CD4-positive, alpha-beta T cell treated with Interleukin-15 for 4 hours (primary cell): ENCODE results near the gene RAB18.
A peak's percentile ranks its signal among the peaks of the same experiment; 100 is the strongest.
"Not testable (repeated sequence)": the region's sequence is repeated elsewhere in the genome, so short reads cannot be mapped to it uniquely, and the experiment has no call there.

ENCODE experiments used
- DNase-seq: peaks from one replicate; pipeline ENCODE4 v3.0.0-alpha.2; 2020; ENCODE audit warnings: low spot score

RAB18 gene

DNA sequence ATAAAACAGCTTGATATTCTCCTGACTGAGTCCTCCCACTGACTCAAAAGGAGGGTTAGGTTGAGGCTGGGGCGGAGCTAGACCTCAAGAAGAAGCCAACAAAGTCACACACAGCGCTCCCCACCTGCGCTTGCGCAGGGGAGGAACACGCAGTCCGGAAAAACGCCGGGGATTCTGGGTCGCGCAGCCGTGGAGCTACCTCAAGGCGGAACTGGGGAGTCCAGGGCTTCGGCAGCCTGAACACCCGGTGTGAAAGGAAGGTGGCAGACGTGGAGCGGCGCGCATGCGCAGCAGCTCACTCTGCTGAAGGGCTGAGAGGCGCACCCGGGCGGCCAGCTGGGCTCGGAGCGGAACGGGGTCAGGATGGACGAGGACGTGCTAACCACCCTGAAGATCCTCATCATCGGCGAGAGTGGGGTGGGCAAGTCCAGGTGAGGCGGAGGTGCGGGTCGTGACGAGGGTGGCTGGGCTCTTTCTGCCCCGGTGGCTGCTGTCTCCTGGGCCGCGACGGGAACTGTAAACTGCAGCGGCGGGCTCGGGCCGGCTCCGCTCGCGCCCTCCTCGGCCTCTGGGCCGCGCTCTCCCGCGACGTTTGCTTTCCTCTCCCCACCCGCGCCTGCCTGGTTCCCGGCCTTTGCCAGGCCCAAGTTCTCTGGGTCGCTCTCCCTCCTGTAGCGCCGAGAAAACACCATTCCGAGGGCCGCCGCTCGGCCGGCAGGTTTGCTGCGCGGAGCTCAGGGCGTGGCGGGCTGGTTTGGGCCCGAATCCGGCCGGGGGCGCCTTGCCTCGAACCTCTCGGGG lies at the start of gene RAB18:
Gene RAB18 (plus strand): TSS at position 298 of the 801 bp plus-strand sequence. CDS start 66 bp downstream, at position 364.
- DNase-seq = peak; percentile 99

GRCh38 chr10:27454837-27455236 lies 49.3 kb upstream of the RAB18 start:
- DNase-seq = no peak

- no peak for DNase-seq
Observed at GRCh38 chr10:27457261-27457945, 46.7 kb upstream of the RAB18 start.

GRCh38 chr10:27457966-27458365 lies 46.1 kb upstream of the RAB18 start:
- no peak for DNase-seq

DNA sequence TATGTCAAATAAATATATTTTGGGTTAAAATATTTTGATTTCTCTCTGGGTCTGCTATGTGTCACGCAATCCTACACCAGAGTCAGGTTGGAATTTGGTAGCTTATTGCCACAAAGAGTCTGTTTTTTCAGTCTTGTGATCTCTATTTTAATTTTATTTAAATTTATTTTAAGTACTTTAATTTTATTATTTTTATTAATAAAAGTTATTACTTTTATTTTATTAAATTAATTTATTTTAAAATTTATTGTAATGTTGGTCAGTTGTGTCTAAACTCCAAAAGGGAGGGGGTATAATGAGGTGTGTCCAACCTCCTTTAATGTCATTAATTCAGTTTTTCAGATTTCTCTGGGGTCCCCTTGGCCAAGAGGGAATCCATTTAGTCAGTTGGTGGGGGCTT lies 42.8 kb upstream of the RAB18 start:
- DNase-seq = no peak

DNA sequence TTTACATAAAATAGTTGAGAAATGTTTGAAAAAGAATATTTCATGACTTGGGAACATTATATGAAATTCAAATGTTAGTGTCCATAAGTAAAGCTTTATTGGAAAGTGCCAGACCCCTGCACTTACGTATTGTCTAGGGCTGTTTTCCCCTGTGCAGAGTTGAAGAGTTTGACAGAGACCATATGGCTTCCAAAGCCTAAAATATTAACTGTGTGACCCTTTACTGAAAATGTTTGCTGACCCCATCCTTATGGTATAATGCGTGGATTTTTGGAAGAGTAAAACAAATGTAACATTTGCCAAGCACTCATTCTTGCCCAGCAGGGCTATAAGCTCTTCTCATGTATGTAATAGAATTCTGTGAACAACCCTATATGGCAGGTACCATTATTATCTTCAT lies 40.1 kb upstream of the RAB18 start:
- no peak for DNase-seq

- DNase-seq = peak; percentile 20
Observed at GRCh38 chr10:27464993-27465392, 39.1 kb upstream of the RAB18 start.

- not testable (repeated sequence) for DNase-seq
Observed at GRCh38 chr10:27465596-27465995, 38.5 kb upstream of the RAB18 start.

DNA sequence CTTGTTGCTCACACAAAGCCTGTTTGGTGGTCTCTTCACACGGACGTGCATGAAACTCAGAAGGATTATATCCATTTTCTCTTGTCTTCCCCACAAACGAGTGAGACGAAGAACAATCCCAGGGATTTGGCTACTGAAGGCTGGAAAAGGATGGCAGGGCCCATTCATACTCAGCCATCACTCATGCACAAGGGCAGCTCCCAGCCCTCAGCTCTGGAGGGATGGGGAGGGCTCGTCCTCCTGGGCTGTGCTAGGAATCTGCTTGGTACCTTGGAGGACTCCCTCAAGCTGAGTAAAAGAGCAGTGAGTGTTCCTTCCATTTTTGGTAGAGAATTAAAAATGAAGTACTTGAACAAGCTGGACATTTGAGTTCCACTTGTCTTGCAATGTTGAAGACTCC lies 33.2 kb upstream of the RAB18 start:
- no peak for DNase-seq

DNA sequence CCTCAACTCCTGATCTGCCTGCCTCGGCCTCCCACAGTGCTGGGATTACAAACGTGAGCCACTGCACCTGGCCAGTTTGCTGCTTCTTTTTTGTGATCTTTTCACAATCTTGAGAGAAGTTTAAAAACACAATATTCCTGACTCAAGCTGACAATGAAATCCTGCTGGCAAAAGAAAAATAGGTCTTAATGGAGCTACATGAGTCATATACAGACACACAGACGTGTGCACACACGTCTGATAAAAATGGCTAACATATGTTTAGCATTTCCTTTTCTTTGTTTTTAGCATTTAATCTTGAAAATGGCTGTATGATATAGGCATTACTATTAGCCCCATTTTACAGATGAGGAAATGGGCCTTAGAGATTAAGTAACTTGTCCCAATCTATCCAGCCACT lies 29.4 kb upstream of the RAB18 start:
- DNase-seq = no peak

GRCh38 chr10:27479016-27479415 lies 25.1 kb upstream of the RAB18 start:
- no peak for DNase-seq

DNA sequence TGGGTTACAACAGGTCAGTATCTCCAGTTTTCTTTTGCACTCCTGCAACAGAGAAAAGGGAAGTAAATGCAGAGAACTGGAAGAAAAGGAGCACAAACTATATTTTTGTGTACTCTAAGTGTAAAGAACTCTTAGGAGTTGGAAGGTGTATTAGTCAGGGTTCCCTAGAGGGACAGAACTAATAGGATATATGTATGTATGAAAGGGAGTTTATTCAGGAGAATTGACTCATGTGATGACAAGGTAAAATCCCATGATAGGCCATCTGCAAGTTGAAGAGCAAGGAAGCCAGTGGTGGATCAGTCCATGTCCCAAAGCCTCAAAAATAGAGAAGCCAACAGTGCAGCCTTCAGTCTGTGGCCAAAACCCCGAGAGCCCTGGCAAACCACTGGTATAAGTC lies 22.6 kb upstream of the RAB18 start:
- no peak for DNase-seq

GRCh38 chr10:27482984-27483956 lies 20.8 kb upstream of the RAB18 start:
- no peak for DNase-seq

- no peak for DNase-seq
Observed at GRCh38 chr10:27485368-27485767, 18.7 kb upstream of the RAB18 start.

GRCh38 chr10:27485986-27486385 lies 18.1 kb upstream of the RAB18 start:
- no peak for DNase-seq

- DNase-seq = no peak
Observed at GRCh38 chr10:27490807-27491206, 13.3 kb upstream of the RAB18 start.

- no peak for DNase-seq
Observed at GRCh38 chr10:27494116-27494805, 9.8 kb upstream of the RAB18 start.

GRCh38 chr10:27496137-27496536 lies 8.0 kb upstream of the RAB18 start:
- no peak for DNase-seq

DNA sequence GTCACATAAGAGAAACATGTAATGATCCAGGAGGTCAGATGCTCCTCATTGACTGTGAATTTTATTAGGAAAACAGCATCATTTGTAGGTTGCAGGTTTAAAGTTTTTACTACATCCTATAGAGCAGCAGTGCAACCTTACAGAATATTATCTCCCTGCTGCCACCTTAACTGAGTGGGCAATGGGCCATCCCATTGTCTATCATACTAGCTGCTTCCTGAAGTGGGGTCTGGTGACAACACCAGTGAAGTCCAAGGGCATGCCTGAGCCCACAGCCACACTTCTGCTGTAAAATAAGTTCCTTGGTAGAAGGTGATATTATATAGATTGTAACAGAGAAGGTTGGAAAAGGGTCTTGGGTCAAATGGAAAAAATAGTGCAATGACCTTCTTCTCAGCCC lies 4.0 kb upstream of the RAB18 start:
- DNase-seq = no peak

GRCh38 chr10:27500886-27501285 lies 3.2 kb upstream of the RAB18 start:
- DNase-seq = no peak

DNA sequence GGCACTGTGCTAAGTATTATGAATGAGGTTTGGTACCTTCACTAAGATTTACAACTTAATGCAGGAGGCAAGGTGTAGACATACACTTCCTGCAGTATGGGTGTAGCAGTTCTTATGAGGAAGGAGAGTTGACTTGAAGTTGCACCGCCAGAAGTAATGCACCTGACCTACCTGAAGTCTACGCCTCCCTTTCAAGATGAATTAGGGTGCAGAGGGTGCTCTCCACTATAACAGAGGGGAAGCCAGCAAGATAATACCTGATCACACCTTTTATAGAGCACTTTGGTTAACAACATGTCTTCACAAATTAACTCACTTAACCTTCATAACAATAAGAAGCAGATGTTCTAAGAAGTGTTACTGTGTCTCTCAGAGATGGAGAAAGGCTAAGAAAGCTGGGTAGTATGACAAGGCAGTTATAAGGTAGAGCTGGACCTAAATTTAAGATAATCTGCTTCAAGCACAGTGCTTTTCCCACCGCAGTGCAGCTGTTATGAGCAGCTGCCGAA lies 552 bp upstream of the RAB18 start:
- peak; percentile 2 for DNase-seq
